Stimulated activated CD8-positive, alpha-beta memory T cell treated with anti-CD3 and anti-CD28 coated beads, Interleukin-12 subunit alpha, Interleukin-12 subunit beta, amount 100 ng/mL, for 24 hours (primary cell): ENCODE results near the gene PDS5B.
"Not testable (repeated sequence)": the region's sequence is repeated elsewhere in the genome, so short reads cannot be mapped to it uniquely, and the experiment has no call there.

ENCODE experiments used
- DNase-seq: peaks from one replicate; pipeline ENCODE4 v3.0.0-alpha.2; 2020; ENCODE audit errors: extremely low read depth

Gene PDS5B

GRCh38 chr13:32586080-32586900 lies at the start of gene PDS5B:
Gene PDS5B, plus strand, starts transcription at chr13:32586452. Its CDS starts 62,321 bp downstream, at chr13:32648773.
- peak; percentile 77 for DNase-seq

- peak; percentile 11 for DNase-seq
Measured at GRCh38 chr13:32537580-32538142, 48.6 kb upstream of the PDS5B start.

GRCh38 chr13:32538143-32538620 lies 48.1 kb upstream of the PDS5B start:
- peak; percentile 5 for DNase-seq

- DNase-seq: peak; percentile 71
Measured at GRCh38 chr13:32538621-32539246, 47.5 kb upstream of the PDS5B start, which contains the start of gene N4BP2L2. Gene N4BP2L2, minus strand, starts transcription at chr13:32538795. Its CDS starts 1,768 bp downstream, at chr13:32537027.

- no peak for DNase-seq
Measured at GRCh38 chr13:32542221-32542620, 44.0 kb upstream of the PDS5B start.

- DNase-seq: no peak
Measured at GRCh38 chr13:32545083-32545482, 41.2 kb upstream of the PDS5B start.

GRCh38 chr13:32548837-32549236 lies 37.4 kb upstream of the PDS5B start:
- DNase-seq: no peak

- no peak for DNase-seq
Measured at GRCh38 chr13:32549788-32550187, 36.5 kb upstream of the PDS5B start.

- no peak for DNase-seq
Measured at GRCh38 chr13:32553720-32554119, 32.5 kb upstream of the PDS5B start.

GRCh38 chr13:32555613-32556012 lies 30.6 kb upstream of the PDS5B start:
- DNase-seq: no peak

- not testable (repeated sequence) for DNase-seq
Measured at GRCh38 chr13:32560842-32561241, 25.4 kb upstream of the PDS5B start.

- DNase-seq: not testable (repeated sequence)
Measured at GRCh38 chr13:32575687-32576086, 10.6 kb upstream of the PDS5B start.

GRCh38 chr13:32577032-32577431 lies 9.2 kb upstream of the PDS5B start:
- DNase-seq: no peak

GRCh38 chr13:32581177-32581786 lies 5.0 kb upstream of the PDS5B start:
- no peak for DNase-seq

GRCh38 chr13:32582281-32582680 lies 4.0 kb upstream of the PDS5B start:
- DNase-seq: no peak

GRCh38 chr13:32582991-32583390 lies 3.3 kb upstream of the PDS5B start:
- DNase-seq: no peak

- no peak for DNase-seq
Measured at GRCh38 chr13:32585550-32586079, 637 bp upstream of the PDS5B start.

- DNase-seq: peak; percentile 39
Measured at GRCh38 chr13:32587011-32587810, 959 bp downstream of the PDS5B start.

- no peak for DNase-seq
Measured at GRCh38 chr13:32587811-32588170, 1.5 kb downstream of the PDS5B start.

- no peak for DNase-seq
Measured at GRCh38 chr13:32588736-32589135, 2.5 kb downstream of the PDS5B start.

GRCh38 chr13:32589471-32589870 lies 3.2 kb downstream of the PDS5B start:
- DNase-seq: no peak
